GM19395 (cell line): ENCODE measurements around the gene UST.
A peak's percentile ranks its signal among the peaks of the same experiment; 100 is the strongest.
"Not testable (repeated sequence)": the region's sequence is repeated elsewhere in the genome, so short reads cannot be mapped to it uniquely, and the experiment has no call there.

Experiments
- ATAC-seq: cut with Tn5 transposase; IDR thresholded peaks from one replicate; pipeline ENCODE4 v1.9.1; 2021; ENCODE audit warnings: mild to moderate bottlenecking, moderate library complexity; ENCODE audit not compliant: unreplicated experiment

The UST gene

GRCh38 chr6:148735989-148736388 lies 10.8 kb upstream of the UST start:
- no peak for ATAC-seq

- ATAC-seq = no peak
These were observed 9.9 kb upstream of the UST start for GRCh38 chr6:148736774-148737412.

DNA sequence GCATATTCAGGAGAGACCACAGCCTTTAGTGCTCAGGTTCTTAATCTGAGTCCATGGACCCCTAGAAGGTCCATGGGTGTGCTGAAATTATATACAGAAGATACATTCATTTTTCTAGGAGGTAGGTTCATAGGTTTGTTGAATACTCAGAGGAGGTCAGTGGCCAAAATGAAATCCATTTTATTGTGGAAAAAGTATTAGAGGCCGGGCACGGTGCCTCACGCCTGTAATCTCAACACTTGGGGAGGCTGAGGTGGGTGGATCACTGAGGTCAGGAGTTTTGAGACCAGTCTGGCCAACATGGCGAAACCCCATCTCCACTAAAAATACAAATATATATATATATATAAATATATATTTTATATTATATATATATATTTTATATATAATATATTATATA lies 9.0 kb upstream of the UST start:
- ATAC-seq = no peak

DNA sequence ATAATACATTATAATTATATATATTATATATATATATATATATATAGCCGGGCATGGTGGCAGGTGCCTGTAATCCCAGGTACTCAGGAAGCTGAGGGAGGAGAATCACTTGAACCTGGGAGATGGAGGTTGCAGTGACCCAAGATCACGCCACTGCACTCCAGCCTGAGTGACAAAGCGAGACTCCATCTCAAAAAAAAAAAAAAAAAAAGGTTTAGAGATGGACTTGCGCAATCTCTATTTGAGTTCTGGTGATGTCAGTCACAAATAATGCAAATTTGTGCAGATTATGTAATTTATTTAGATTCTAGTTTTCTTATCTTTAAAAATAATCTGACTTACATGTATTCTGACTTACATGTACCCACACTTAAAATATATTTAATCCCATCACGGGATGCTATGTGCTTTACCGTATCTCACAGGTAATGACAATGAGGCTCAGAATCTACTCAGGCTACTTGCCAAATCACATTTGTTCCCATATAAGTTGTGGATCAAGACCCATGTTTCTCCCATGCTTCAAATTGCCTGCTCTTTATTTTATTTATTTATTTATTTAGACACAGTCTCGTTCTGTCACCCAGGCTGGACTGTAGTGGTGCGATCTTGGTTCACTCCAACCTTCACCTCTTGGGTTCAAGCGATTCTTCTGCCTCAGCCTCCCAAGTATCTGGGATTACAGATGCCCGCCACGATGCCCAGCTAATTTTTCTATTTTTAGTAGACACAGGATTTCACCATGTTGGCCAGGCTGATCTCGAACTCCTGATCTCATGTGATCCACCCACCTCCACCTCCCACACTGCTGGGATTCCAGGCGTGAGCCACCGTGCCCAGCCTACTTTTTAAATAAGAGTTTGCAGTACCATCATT lies 7.6 kb upstream of the UST start:
- ATAC-seq = no peak

- no peak for ATAC-seq
These were observed 7.1 kb upstream of the UST start for GRCh38 chr6:148739822-148740128.

GRCh38 chr6:148743476-148743875 lies 3.4 kb upstream of the UST start:
- ATAC-seq = no peak

DNA sequence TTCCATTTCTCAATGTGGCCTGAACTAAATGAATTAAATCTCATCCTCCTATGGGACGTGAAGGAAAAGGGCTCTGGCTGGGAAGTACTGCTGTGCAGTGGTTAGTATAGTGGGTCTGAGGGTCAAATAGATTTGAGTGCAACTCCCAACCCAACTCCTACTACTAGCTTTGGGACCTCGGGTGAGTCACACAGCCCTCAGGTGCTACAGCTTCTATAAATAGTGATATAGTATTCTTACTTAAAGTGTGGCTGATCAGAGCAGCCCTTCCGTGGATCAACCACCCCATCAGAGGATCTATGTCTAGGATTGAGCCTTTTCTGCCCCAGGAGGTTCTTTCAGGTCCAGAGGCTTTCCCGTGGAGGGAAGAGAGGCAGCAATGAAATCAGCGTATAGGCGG lies 904 bp upstream of the UST start:
- no peak for ATAC-seq

- peak; percentile 24 for ATAC-seq
These were observed 278 bp downstream of the UST start for GRCh38 chr6:148747145-148747470.

DNA sequence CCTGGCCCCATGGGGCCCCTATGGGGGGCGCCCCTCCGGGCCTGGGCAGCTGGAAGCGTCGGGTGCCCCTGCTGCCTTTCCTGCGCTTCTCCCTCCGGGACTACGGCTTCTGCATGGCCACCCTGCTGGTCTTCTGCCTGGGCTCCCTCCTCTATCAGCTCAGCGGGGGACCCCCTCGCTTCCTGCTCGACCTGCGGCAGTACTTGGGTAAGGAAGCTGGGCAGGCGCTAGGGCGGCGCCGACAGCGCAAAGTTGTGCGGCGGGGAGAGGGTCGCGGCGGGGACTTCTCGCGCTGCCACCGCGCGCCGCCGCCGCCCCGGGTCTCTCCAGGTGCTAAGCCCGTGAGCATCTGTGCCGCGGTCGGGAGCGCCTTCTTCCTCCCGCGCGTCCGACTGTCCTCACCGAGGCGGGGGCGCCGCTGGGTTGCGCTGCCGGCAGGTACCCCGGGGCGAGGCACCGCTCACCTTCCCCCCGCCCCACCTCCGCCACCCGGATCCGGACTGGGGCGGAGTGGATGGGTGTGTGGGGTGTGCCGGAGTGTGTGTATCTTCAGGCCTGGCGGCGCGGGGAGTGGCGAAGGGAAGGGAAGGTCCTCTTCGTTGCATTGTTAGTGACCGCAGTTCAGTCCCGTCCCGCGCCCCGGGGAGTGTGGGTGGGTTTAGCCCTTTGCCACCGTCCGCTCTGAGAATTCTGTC lies 788 bp downstream of the UST start:
- peak; percentile 36 for ATAC-seq

DNA sequence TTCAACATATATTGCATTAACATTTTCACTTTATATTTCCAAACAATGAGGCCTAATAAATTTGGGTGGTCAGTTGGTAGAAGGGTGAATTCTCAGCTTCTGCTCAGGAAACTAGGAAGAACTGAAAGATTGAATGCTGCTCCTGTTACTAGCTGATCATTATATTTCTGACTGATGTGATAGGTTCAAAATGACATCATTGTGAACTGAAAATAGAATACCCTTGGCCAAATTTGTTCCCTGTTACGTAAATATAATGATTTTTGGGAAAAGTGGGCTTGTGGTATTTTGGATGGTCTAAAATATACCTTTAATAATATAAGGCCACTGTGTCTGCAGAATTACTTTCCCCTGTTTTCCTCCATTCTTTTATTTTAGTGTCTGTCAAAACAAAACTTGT lies 2.8 kb downstream of the UST start:
- no peak for ATAC-seq

DNA sequence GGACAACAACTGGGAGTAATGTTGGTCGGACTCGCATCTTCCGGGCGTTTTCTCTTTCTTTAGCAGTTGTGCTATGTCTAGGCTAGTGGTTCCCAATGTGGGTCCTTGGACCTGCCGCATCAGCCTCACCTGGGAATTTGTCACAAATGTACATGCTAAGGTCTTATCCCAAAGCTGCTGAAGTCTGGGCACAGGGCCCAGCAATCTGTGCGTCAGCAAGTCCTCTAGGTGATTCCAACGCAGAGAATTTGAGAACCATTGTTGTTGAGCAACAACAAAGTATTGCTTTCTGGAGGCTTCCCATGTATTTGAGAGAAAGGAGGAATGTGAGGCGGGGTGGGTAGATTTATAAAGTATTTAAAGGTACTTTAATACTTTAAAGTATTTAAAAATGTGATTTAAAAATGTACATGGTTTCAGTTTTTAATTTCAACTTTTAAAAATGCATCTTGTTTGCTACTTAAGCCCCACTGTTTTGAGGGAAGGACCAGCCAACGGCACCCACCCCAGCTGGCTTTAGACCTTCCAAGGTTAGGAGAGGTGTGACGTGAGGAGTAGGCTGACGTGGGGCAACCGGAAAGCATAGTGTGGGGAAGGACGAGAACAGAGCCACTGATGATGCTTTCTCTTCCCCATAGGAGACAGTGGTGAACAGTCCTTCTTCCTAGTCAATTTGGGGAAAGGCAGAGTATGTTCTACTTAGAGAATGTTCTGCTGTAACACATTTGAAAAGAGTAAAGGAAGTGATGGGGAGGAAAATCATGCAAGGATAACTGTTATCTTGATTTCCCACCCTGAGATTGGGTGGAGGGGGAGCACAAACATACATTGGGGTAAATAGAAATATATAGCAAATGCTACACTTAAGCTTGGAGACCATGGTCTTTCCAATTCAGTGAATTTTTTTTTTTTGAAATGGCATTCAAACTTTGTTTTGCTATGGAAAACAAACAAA lies 4.3 kb downstream of the UST start:
- no peak for ATAC-seq

DNA sequence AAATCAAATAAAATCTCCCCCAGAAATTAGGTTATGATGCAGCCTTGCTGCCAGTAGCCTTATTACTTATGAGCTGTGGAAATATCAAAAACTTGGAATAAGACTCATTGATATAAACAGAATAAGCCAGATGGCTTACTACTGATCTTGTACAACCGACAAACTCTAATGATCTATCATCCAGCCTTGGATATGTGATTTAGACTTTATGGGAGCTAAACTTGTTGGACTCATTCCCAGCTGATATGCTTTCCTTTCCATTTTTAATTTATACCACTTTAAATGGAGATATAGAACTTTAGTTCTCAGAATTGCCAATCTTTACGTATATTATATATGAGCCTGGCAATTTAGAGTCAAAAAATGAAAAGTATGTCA lies 5.0 kb downstream of the UST start:
- no peak for ATAC-seq

DNA sequence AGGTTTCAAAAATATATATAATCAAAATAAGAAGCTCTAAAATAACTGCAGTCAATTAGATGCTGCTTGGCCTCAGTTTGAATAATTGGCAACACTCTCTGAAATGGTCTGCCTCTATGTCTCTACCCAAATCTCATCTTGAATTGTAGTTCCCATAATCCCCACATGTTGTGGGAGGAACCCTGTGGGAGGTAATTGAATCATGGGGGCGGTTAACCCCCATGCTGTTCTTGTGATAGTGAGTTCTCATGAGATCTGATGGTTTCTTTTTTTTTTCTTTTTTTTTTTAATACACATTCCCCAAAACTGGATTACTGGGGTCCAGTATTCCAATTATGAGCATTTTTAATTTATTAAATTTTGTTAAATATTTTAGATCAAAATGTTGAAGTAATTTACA lies 8.5 kb downstream of the UST start:
- ATAC-seq = not testable (repeated sequence)

- ATAC-seq = peak; percentile 19
These were observed 11.2 kb downstream of the UST start for GRCh38 chr6:148757944-148758480.

DNA sequence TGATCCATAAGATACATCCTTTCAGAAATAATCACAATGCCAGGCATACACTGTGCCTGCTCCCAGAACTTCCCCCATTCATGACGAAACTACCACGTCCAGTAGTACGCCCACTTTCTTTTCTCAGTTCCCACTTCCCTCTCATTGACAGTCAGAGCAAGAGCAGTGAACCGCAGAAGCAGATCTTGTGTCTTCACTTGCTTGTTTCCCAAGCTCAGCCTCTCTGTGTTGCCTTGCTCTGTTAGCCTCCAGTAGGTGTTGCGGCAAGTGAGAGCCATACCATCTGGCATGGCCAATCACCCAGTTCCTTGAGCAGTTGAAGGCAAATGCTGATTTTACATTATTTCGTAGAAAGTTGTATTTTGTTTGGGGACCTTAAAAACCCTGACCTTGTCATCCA lies 11.7 kb downstream of the UST start:
- peak; percentile 82 for ATAC-seq

DNA sequence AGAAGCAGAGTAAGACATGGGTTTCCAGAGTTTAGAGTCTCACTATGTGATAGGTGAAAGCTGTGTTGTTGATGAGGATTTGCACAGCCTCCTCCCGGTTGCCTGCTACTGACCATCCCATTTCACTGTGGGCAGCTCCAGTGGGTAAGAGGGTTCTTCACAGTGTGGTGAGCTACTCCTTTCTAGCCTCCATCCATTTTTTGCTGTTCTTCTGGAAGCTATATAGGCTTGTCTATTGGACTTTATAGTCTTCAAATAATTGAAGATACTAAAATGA lies 13.4 kb downstream of the UST start:
- ATAC-seq = no peak

- peak; percentile 38 for ATAC-seq
These were observed 14.0 kb downstream of the UST start for GRCh38 chr6:148760568-148761526.

DNA sequence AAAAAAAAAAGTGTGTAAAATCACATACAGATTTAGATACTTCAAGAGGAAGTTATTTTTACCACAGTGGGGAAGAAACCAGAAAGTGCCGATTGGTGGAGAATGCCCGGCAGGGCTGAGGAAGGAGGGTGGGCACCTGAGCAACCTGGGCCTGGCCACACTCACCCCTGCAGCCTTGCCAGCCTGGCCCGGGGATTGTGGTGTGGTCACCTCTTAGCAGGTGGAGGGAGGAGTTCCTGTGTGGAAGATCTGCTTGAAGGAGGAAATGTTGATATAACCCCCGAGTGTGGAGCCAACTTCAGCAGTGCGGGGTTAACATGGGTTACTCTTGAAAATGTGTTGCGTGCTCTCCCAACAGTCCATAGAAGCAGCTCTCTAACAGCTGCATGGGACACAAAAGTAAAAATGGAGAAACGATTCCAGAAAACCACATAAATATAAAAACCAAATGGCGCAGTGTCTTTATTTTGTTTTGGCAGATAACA lies 14.7 kb downstream of the UST start:
- no peak for ATAC-seq

DNA sequence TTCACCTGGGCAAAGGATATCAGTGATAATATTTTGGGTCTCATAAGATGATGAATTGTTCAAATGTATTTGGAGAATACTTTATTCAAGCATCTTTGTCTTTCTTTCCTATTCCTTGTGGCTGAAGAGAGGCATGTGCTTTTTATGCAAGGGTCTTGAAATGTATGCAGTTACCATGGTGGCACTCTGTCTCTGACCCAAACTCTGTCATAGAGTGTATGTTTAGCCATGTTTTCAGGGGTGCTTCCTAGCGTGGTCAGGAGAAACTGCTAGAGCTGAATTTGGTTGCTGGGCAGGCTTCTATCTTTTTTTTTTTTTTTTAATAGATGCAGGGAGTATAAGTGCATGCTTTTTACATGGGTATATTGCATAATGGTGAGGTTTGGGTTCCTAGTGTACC lies 15.4 kb downstream of the UST start:
- ATAC-seq = no peak
